SK-N-SH treated with all-trans-retinoic acid at 6 μM for 48 hours (cell line): ENCODE measurements around the gene ZMIZ2.
A peak's percentile ranks its signal among the peaks of the same experiment; 100 is the strongest.
"Not testable (repeated sequence)": the region's sequence is repeated elsewhere in the genome, so short reads cannot be mapped to it uniquely, and the experiment has no call there.

Experiments used
- ATAC-seq: fragments of 200-7000 bp; cut with Tn5 transposase; 3 replicates; pipeline ENCODE4 v1.9.1; 2020; ENCODE audit warnings: mild to moderate bottlenecking, moderate library complexity
- ARNTL ChIP-seq: fragments of 450-650 bp; formaldehyde crosslinking; IDR thresholded peaks from 2 replicates; pipeline ENCODE4 v1.5.0; 2020; ENCODE audit warnings: low read depth, mild to moderate bottlenecking, moderate library complexity, borderline replicate concordance
- ESRRG ChIP-seq: fragments of 250-450 bp; sonication (Bioruptor Pico); IDR thresholded peaks from 2 replicates; pipeline ENCODE4 v1.6.1; 2021; ENCODE audit warnings: mild to moderate bottlenecking
- GLIS3 ChIP-seq: fragments of 250-450 bp; sonication (Bioruptor Pico); IDR thresholded peaks from 2 replicates; pipeline ENCODE4 v1.5.0; 2020; ENCODE audit warnings: mild to moderate bottlenecking, moderate library complexity
- ISL1 ChIP-seq: fragments of 250-450 bp; sonication (Bioruptor Pico); IDR thresholded peaks from 2 replicates; pipeline ENCODE4 v2.1.2; 2022; ENCODE audit warnings: mild to moderate bottlenecking, moderate library complexity
- OSR1 ChIP-seq: fragments of 250-450 bp; sonication (Bioruptor Pico); IDR thresholded peaks from 2 replicates; pipeline ENCODE4 v1.8.0; 2022; ENCODE audit warnings: moderate library complexity, mild to moderate bottlenecking, inconsistent platforms
- PPARA ChIP-seq: fragments of 250-450 bp; sonication (Bioruptor Pico); IDR thresholded peaks from 2 replicates; pipeline ENCODE4 v1.5.0; 2020; ENCODE audit warnings: mild to moderate bottlenecking, borderline replicate concordance
- RARB ChIP-seq: fragments of 250-450 bp; sonication (Bioruptor Pico); IDR thresholded peaks from 2 replicates; pipeline ENCODE4 v1.8.0; 2021; ENCODE audit warnings: mild to moderate bottlenecking, moderate library complexity
- TCF4 ChIP-seq: fragments of 250-450 bp; sonication (Bioruptor Pico); IDR thresholded peaks from 2 replicates; pipeline ENCODE4 v1.8.0; 2021; ENCODE audit warnings: mild to moderate bottlenecking, moderate library complexity, borderline replicate concordance
- TSHZ2 ChIP-seq: fragments of 250-450 bp; sonication (Bioruptor Pico); IDR thresholded peaks from 2 replicates; pipeline ENCODE4 v1.5.0; 2020; ENCODE audit warnings: mild to moderate bottlenecking, moderate library complexity
- ZFP3 ChIP-seq: fragments of 250-450 bp; sonication (Bioruptor Pico); IDR thresholded peaks from 2 replicates; pipeline ENCODE4 v1.5.0; 2020; ENCODE audit warnings: mild to moderate bottlenecking, moderate library complexity
- ZNF565 ChIP-seq: fragments of 450-650 bp; formaldehyde crosslinking; conservative IDR thresholded peaks from 2 replicates; pipeline ENCODE4 v1.5.0; 2020; ENCODE audit warnings: low read depth, mild to moderate bottlenecking, moderate library complexity
- ZNF8 ChIP-seq: fragments of 450-650 bp; formaldehyde crosslinking; IDR thresholded peaks from 2 replicates; pipeline ENCODE4 v1.5.0; 2020; ENCODE audit warnings: mild to moderate bottlenecking, moderate library complexity
- TF ChIP-seq, protein P1 (sequence below): fragments of 250-450 bp; sonication (Bioruptor Pico); IDR thresholded peaks from 2 replicates; pipeline ENCODE4 v1.8.0; 2021; ENCODE audit warnings: low read depth, mild to moderate bottlenecking, moderate library complexity, borderline replicate concordance
- TF ChIP-seq, protein P2 (sequence below): fragments of 250-450 bp; sonication (Bioruptor Pico); IDR thresholded peaks from 2 replicates; pipeline ENCODE4 v1.5.1; 2021; ENCODE audit warnings: mild to moderate bottlenecking, moderate library complexity

ZMIZ2 gene

GRCh38 chr7:44713680-44714335 lies 34.8 kb upstream of the ZMIZ2 start:
- TF ChIP-seq PPARA (CRISPR knock-in tag) (no peak), ISL1 (CRISPR knock-in tag) (peak; percentile 24; the same call in 1 of the 2 replicates)
- ATAC-seq, result no peak

DNA sequence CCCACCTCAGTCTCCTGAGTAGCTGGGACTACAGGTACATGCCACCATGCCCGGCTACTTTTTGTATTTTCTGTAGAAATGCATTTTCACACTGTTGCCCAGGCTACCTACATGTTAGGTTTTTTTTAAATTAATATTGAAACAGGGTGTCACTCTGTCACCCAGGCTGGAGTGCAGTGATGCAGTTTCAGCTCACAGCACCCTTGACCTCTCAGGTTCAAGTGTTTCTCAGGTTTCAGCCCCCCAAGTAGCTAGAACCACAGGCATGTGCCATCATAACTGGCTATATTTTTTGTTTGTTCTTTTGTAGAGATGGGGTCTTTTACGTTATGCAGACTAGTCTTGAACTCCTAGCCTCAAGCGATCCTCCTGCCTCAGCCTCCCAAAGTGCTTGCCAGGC lies 32.4 kb upstream of the ZMIZ2 start:
- ATAC-seq, result no peak

GRCh38 chr7:44720301-44720700 lies 28.3 kb upstream of the ZMIZ2 start:
- TF ChIP-seq, protein P1, sequence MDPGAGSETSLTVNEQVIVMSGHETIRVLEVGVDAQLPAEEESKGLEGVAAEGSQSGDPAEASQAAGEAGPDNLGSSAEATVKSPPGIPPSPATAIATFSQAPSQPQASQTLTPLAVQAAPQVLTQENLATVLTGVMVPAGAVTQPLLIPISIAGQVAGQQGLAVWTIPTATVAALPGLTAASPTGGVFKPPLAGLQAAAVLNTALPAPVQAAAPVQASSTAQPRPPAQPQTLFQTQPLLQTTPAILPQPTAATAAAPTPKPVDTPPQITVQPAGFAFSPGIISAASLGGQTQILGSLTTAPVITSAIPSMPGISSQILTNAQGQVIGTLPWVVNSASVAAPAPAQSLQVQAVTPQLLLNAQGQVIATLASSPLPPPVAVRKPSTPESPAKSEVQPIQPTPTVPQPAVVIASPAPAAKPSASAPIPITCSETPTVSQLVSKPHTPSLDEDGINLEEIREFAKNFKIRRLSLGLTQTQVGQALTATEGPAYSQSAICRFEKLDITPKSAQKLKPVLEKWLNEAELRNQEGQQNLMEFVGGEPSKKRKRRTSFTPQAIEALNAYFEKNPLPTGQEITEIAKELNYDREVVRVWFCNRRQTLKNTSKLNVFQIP (CRISPR knock-in tag), result no peak
- TF ChIP-seq ZFP3 (CRISPR knock-in tag), result no peak
- no peak for TF ChIP-seq ARNTL
- no peak for ATAC-seq

More for the DNA sequence above, 32.4 kb upstream of the ZMIZ2 start:
- TF ChIP-seq RARB (CRISPR knock-in tag) (no peak), TSHZ2 (CRISPR knock-in tag) (no peak), TCF4 (CRISPR knock-in tag) (no peak), ZNF565 (CRISPR knock-in tag) (no peak), ISL1 (CRISPR knock-in tag) (no peak), GLIS3 (CRISPR knock-in tag) (no peak), ZNF8 (CRISPR knock-in tag) (no peak), ESRRG (no peak), OSR1 (no peak), ZFP3 (CRISPR knock-in tag) (no peak)
- TF ChIP-seq, protein P1 (CRISPR knock-in tag), result no peak
- TF ChIP-seq, protein P2, sequence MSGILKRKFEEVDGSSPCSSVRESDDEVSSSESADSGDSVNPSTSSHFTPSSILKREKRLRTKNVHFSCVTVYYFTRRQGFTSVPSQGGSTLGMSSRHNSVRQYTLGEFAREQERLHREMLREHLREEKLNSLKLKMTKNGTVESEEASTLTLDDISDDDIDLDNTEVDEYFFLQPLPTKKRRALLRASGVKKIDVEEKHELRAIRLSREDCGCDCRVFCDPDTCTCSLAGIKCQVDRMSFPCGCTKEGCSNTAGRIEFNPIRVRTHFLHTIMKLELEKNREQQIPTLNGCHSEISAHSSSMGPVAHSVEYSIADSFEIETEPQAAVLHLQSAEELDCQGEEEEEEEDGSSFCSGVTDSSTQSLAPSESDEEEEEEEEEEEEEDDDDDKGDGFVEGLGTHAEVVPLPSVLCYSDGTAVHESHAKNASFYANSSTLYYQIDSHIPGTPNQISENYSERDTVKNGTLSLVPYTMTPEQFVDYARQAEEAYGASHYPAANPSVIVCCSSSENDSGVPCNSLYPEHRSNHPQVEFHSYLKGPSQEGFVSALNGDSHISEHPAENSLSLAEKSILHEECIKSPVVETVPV (CRISPR knock-in tag), result no peak
- TF ChIP-seq, all 23 proteins: peak for 0

DNA sequence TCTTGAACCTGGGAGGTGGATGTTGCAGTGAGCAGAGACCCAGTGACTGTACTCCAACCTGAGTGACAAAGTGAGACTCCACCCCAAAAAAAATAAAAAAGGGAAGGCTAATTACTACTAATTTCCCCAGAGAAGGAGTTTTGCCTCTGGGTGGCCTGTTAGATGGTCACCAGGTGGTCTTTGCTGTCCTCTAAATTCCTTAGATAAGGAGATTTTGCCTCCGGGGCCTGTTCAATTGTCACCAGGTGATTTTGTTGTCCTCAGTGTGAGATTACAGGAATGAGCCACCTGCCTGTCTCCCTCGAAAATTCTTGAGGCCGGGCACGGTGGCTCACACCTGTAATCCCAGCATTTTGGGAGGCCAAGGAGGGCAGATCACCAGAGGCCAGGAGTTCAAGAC lies 24.4 kb upstream of the ZMIZ2 start:
- TF ChIP-seq, protein P1 (CRISPR knock-in tag), result no peak
- TF ChIP-seq ZNF8 (CRISPR knock-in tag), result no peak
- no peak for ATAC-seq

DNA sequence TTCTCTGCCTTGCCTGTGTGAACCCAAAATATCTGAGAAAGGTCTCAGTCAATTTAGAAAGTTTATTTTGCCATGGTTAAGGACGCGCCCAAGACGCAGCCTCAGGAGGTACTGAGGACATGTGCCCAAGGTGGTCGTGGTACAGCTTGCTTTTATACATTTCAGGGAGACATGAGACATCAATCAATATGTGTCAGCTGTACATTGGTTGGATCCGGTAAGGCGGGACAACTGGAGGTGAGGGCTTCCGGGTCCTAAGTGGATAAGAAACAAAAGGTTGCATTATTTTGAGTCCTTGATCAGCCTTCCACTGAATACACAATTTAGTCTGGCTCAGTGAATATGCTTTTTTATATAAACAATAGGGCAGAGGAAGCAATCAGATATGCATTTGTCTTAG lies 22.4 kb upstream of the ZMIZ2 start:
- not testable (repeated sequence) for ATAC-seq
